Ectodermal cell (in vitro differentiated cells): ENCODE measurements around the gene TAB3.

ENCODE experiments used
- H3K27ac ChIP-seq: 2 replicates; pipeline ENCODE4 v1.7.0; 2013; ENCODE audit warnings: mild to moderate bottlenecking, low read depth, low read length; ENCODE audit not compliant: insufficient read depth, poor library complexity, severe bottlenecking
- H3K27me3 ChIP-seq: 2 replicates; pipeline ENCODE4 v1.7.0; 2013; ENCODE audit warnings: mild to moderate bottlenecking, low read length; ENCODE audit not compliant: insufficient read depth, control insufficient read depth, poor library complexity, severe bottlenecking
- H3K36me3 ChIP-seq: one replicate; pipeline ENCODE4 v1.7.0; 2013; ENCODE audit warnings: low read length; ENCODE audit not compliant: control insufficient read depth, insufficient read depth
- H3K4me1 ChIP-seq: one replicate; pipeline ENCODE4 v1.7.0; 2013; ENCODE audit warnings: low read length; ENCODE audit not compliant: control insufficient read depth, insufficient read depth
- H3K4me3 ChIP-seq: 2 replicates; pipeline ENCODE4 v1.7.0; 2013; ENCODE audit warnings: low read depth, low read length, control low read depth; ENCODE audit not compliant: insufficient read depth
- H3K9me3 ChIP-seq: 2 replicates; pipeline ENCODE4 v1.7.0; 2013; ENCODE audit warnings: mild to moderate bottlenecking, low read length, moderate library complexity; ENCODE audit not compliant: control insufficient read depth
- WGBS, 2 experiments: methylation state at CpG; one replicate each; pipeline ENCODE4 v1.1.7; 2013; ENCODE audit warnings: missing lambda C conversion rate in 2 of 2; 5-methylcytosine and 5-hydroxymethylcytosine counted together

TAB3 gene

GRCh38 chrX:30906726-30907125 lies 17.7 kb upstream of the TAB3 start:
- Histone ChIP-seq H3K9me3 (no peaks in the 10 kb centered on the region), H3K4me1 (no peaks in the 10 kb centered on the region), H3K27ac (no peak overlapping the region), H3K4me3 (no peak overlapping the region), H3K36me3 (no peaks in the 10 kb centered on the region), H3K27me3 (no peaks in the 10 kb centered on the region)
- 100% methylated on average over 1 of the region's 1 CpG for WGBS, 2 experiments

- no peaks in the 10 kb centered on the region for H3K27me3 ChIP-seq
- WGBS, 2 experiments = 80 to 100% methylated on average over 1 of the region's 1 CpG
- H3K4me3 ChIP-seq = no peak overlapping the region
- H3K27ac ChIP-seq = no peak overlapping the region
- no peaks in the 10 kb centered on the region for H3K9me3 ChIP-seq
- no peaks in the 10 kb centered on the region for H3K4me1 ChIP-seq
- no peaks in the 10 kb centered on the region for H3K36me3 ChIP-seq
Measured at GRCh38 chrX:30905321-30905720, 16.3 kb upstream of the TAB3 start.

- Histone ChIP-seq H3K27ac (no peak overlapping the region), H3K4me3 (no peak overlapping the region), H3K4me1 (no peaks in the 10 kb centered on the region), H3K36me3 (no peaks in the 10 kb centered on the region), H3K27me3 (no peaks in the 10 kb centered on the region), H3K9me3 (no peaks in the 10 kb centered on the region)
- 100% methylated on average over 1 of the region's 3 CpGs; no CpG with 5 or more reads in 1 of the 2 experiments for WGBS, 2 experiments
Measured at GRCh38 chrX:30904632-30905031, 15.6 kb upstream of the TAB3 start.

- no peak overlapping the region for H3K4me3 ChIP-seq
- no peaks in the 10 kb centered on the region for H3K36me3 ChIP-seq
- no peak overlapping the region for H3K27ac ChIP-seq
- no peaks in the 10 kb centered on the region for H3K9me3 ChIP-seq
- 83 to 96% methylated on average over 4 to 5 of the region's 5 CpGs for whole genome bisulfite sequencing, 2 experiments
- H3K4me1 ChIP-seq = no peaks in the 10 kb centered on the region
- H3K27me3 ChIP-seq = no peaks in the 10 kb centered on the region
Measured at GRCh38 chrX:30904186-30904585, 15.1 kb upstream of the TAB3 start.

GRCh38 chrX:30900227-30900626 lies 11.2 kb upstream of the TAB3 start:
- H3K27me3 ChIP-seq = no peaks in the 10 kb centered on the region
- no peak overlapping the region for H3K4me3 ChIP-seq
- H3K4me1 ChIP-seq = no peaks in the 10 kb centered on the region
- no peaks in the 10 kb centered on the region for H3K9me3 ChIP-seq
- H3K27ac ChIP-seq = no peak overlapping the region
- H3K36me3 ChIP-seq = no peaks in the 10 kb centered on the region

GRCh38 chrX:30898886-30899285 lies 9.8 kb upstream of the TAB3 start:
- no peak overlapping the region for H3K4me3 ChIP-seq
- no peaks in the 10 kb centered on the region for H3K9me3 ChIP-seq
- no peaks in the 10 kb centered on the region for H3K4me1 ChIP-seq
- H3K36me3 ChIP-seq = no peaks in the 10 kb centered on the region
- no peak overlapping the region for H3K27ac ChIP-seq
- WGBS, 2 experiments = 72% methylated on average over 5 of the region's 5 CpGs
- no peaks in the 10 kb centered on the region for H3K27me3 ChIP-seq

GRCh38 chrX:30895370-30895769 lies 6.3 kb upstream of the TAB3 start:
- WGBS, 2 experiments = 85 to 90% methylated on average over 2 of the region's 2 CpGs
- H3K4me3 ChIP-seq = no peak overlapping the region
- no peaks in the 10 kb centered on the region for H3K36me3 ChIP-seq

GRCh38 chrX:30893206-30893605 lies 4.2 kb upstream of the TAB3 start:
- H3K36me3 ChIP-seq = no peaks in the 10 kb centered on the region
- no peak overlapping the region for H3K4me3 ChIP-seq
- H3K27me3 ChIP-seq = no peaks in the 10 kb centered on the region
- H3K4me1 ChIP-seq = no peaks in the 10 kb centered on the region
- WGBS, 2 experiments = 89 to 92% methylated on average over 4 of the region's 4 CpGs
- H3K27ac ChIP-seq = no peak overlapping the region
- no peaks in the 10 kb centered on the region for H3K9me3 ChIP-seq

More at GRCh38 chrX:30895370-30895769, 6.3 kb upstream of the TAB3 start:
- Histone ChIP-seq H3K27ac (no peak overlapping the region), H3K9me3 (no peaks in the 10 kb centered on the region), H3K27me3 (no peaks in the 10 kb centered on the region), H3K4me1 (no peaks in the 10 kb centered on the region)

GRCh38 chrX:30892591-30892990 lies 3.5 kb upstream of the TAB3 start:
- WGBS, 2 experiments = no CpG with 5 or more reads among the region's 1 CpG
- H3K4me3 ChIP-seq = no peak overlapping the region
- no peaks in the 10 kb centered on the region for H3K36me3 ChIP-seq
- H3K27me3 ChIP-seq = no peaks in the 10 kb centered on the region
- H3K4me1 ChIP-seq = no peaks in the 10 kb centered on the region
- no peak overlapping the region for H3K27ac ChIP-seq
- no peaks in the 10 kb centered on the region for H3K9me3 ChIP-seq

GRCh38 chrX:30888526-30889146 lies 418 bp downstream of the TAB3 start:
- H3K4me3 ChIP-seq = peak overlapping the region; percentile 61
- no peaks in the 10 kb centered on the region for H3K4me1 ChIP-seq
- H3K9me3 ChIP-seq = no peaks in the 10 kb centered on the region
- H3K27me3 ChIP-seq = no peaks in the 10 kb centered on the region
- WGBS, 2 experiments = 0 to 1% methylated on average over 45 of the region's 45 CpGs
- H3K27ac ChIP-seq = peak overlapping the region; percentile 83
- H3K36me3 ChIP-seq = no peaks in the 10 kb centered on the region

- H3K4me3 ChIP-seq = no peak overlapping the region
- H3K4me1 ChIP-seq = no peaks in the 10 kb centered on the region
- no peak overlapping the region for H3K27ac ChIP-seq
- no peaks in the 10 kb centered on the region for H3K27me3 ChIP-seq
- no peaks in the 10 kb centered on the region for H3K36me3 ChIP-seq
- 86 to 92% methylated on average over 1 to 3 of the region's 4 CpGs for WGBS, 2 experiments
- no peaks in the 10 kb centered on the region for H3K9me3 ChIP-seq
Measured at GRCh38 chrX:30887721-30888120, 1.3 kb downstream of the TAB3 start.
